Testis (tissue), 3 donors: ENCODE measurements around the gene HEPHL1. TPM values are rescaled to one million over a fixed set of nuclear protein-coding genes. Genes with fewer than 3 reads are reported as not detected.

Experiments used
- DNase-seq: peaks from one replicate; pipeline ENCODE4 v3.0.0-alpha.2; 2019
- H3K27ac ChIP-seq, 2 donors: fragments of 200-600 bp; sonication (generic); one replicate each; pipeline ENCODE4 v1.5.1; 2019
- H3K27me3 ChIP-seq: fragments of 200-600 bp; sonication (generic); one replicate; pipeline ENCODE4 v1.5.1; 2019
- H3K36me3 ChIP-seq: fragments of 200-600 bp; sonication (generic); one replicate; pipeline ENCODE4 v1.5.1; 2017; ENCODE audit warnings: low read depth; ENCODE audit errors: missing control alignments
- H3K4me1 ChIP-seq: fragments of 200-600 bp; sonication (generic); one replicate; pipeline ENCODE4 v1.5.1; 2019
- H3K4me3 ChIP-seq, 2 donors: fragments of 200-600 bp; sonication (generic); one replicate each; pipeline ENCODE4 v1.5.1; 2017 to 2019
- H3K9me3 ChIP-seq: fragments of 200-600 bp; sonication (generic); one replicate; pipeline ENCODE4 v1.5.1; 2017
- CTCF ChIP-seq, 3 experiments: fragments of 450-650 bp in 2 of 3; fragments of 200-600 bp in 1 of 3; sonication (generic) in 1 of 3; IDR thresholded peaks; one replicate each; pipeline ENCODE4 v1.5.1; 2016 to 2019; ENCODE audit warnings: antibody characterized with exemption in 3 of 3, mild to moderate bottlenecking in 2 of 3, moderate library complexity in 1 of 3
- POLR2A ChIP-seq: fragments of 450-650 bp; IDR thresholded peaks from one replicate; pipeline ENCODE4 v1.6.1; 2017; ENCODE audit warnings: antibody characterized with exemption, mild to moderate bottlenecking, moderate library complexity
- WGBS, 2 donors: methylation state at CpG; one replicate each; pipeline ENCODE4 v1.1.5; 2018; 5-methylcytosine and 5-hydroxymethylcytosine counted together
- intact Hi-C: fragments of 100-400 bp; cut with DNase I; formaldehyde crosslinking; loops from one replicate; pipeline ENCODE4 v1.15.1; 2023; ENCODE audit warnings: low total_unique reads
- polyA plus RNA-seq: library from polyadenylated mRNA; stranded (reverse); fragments of 350-450 nt; fragmentation: Illumina TruSeq; extraction: RNeasy Lipid Tissue Mini Kit (QIAGEN cat#74804); gene quantifications from one replicate; pipeline ENCODE4 v1.2.3, GENCODE V29; 2014; ENCODE audit warnings: low read depth, low replicate concordance; ENCODE audit not compliant: insufficient read depth
- total RNA-seq, 2 donors: library from RNA; depleted of rRNA; stranded (reverse); fragments of >200 nt; gene quantifications; one replicate each; pipeline ENCODE4 v1.2.3, GENCODE V29; 2016

HEPHL1 gene
- total and polyA plus RNA-seq, 3 donors from 2014 or later: 0.24 to 0.87 (median 0.54) TPM

DNA sequence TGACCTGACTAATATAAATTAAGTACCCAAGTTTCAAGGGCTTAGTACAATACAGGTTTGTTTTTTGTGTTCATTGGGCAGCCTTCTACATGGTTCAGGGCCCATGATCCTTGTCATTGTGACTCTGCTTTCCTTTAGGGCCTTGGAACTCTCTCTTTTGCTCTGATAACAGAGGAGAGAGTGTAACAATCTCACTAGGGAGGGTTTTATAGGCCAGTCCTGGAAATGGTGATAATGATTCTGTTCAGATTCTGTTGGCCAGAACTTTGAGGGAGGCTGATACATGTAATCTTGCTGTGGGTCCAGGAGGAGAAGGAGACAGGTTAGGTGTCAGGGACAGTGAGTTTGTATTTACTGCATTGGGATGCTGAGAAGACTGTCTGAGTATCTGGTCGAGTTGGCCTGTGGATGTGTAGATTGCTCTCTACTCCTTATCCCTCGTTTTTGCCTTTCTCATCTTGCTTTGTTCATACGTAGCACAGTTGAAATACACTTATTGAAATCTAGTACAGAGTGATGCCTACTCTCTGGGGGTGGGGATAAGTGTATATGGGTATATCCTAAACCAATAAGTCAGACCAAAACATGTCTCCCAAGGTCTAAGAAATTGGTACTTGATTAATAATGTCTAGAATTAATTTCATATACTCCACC, 37.5 kb upstream of the HEPHL1 start:
- no peaks in the 10 kb centered on the region for H3K36me3 ChIP-seq
- no peak overlapping the region for H3K4me3 ChIP-seq
- WGBS, 2 donors: 40 to 44% methylated on average over 3 of the region's 3 CpGs
- peaks cover 17% of the 10 kb centered on the region for H3K4me1 ChIP-seq
- TF ChIP-seq CTCF (IDR thresholded peaks at IDR 0.05): no peak
- no peak for TF ChIP-seq POLR2A
- no peaks in the 10 kb centered on the region for H3K27me3 ChIP-seq
- DNase-seq: peak; percentile 32
- H3K27ac ChIP-seq: peak overlapping the region; percentile 8 to 45
- no peaks in the 10 kb centered on the region for H3K9me3 ChIP-seq
- intact Hi-C loops: no loop called here

GRCh38 chr11:93984196-93984567, 37.0 kb upstream of the HEPHL1 start:
- no peaks in the 10 kb centered on the region for H3K27me3 ChIP-seq
- TF ChIP-seq POLR2A (no peak), CTCF (IDR thresholded peaks at IDR 0.05) (no peak)
- peak overlapping the region in 1 of 2 donors; percentile 8 for H3K27ac ChIP-seq
- no peak for DNase-seq
- no peak overlapping the region for H3K4me3 ChIP-seq
- intact Hi-C loops: no loop called here
- no peaks in the 10 kb centered on the region for H3K9me3 ChIP-seq
- peaks cover 17% of the 10 kb centered on the region for H3K4me1 ChIP-seq
- WGBS, 2 donors: 70 to 88% methylated on average over 1 of the region's 1 CpG
- H3K36me3 ChIP-seq: no peaks in the 10 kb centered on the region

- Histone ChIP-seq H3K36me3 (no peaks in the 10 kb centered on the region), H3K9me3 (no peaks in the 10 kb centered on the region), H3K27me3 (no peaks in the 10 kb centered on the region), H3K27ac (no peak overlapping the region), H3K4me3 (no peak overlapping the region), H3K4me1 (peaks cover 17% of the 10 kb centered on the region)
- TF ChIP-seq CTCF (IDR thresholded peaks at IDR 0.05): no peak
- no peak for TF ChIP-seq POLR2A
- 34 to 47% methylated on average over 2 of the region's 2 CpGs for WGBS, 2 donors
- no peak for DNase-seq
- intact Hi-C loops: no loop called here
Observed at GRCh38 chr11:93984936-93985335, 36.2 kb upstream of the HEPHL1 start.

- H3K27me3 ChIP-seq: no peaks in the 10 kb centered on the region
- H3K9me3 ChIP-seq: no peaks in the 10 kb centered on the region
- WGBS, 2 donors: 47 to 70% methylated on average over 3 of the region's 3 CpGs
- intact Hi-C loops: no loop called here
- no peak overlapping the region for H3K4me3 ChIP-seq
- no peaks in the 10 kb centered on the region for H3K36me3 ChIP-seq
- DNase-seq: peak; percentile 55
- peaks cover 17% of the 10 kb centered on the region for H3K4me1 ChIP-seq
- H3K27ac ChIP-seq: peak overlapping the region; percentile 41 to 46
- TF ChIP-seq POLR2A (no peak), CTCF (IDR thresholded peaks at IDR 0.05) (no peak)
Observed at GRCh38 chr11:93986716-93987115, 34.4 kb upstream of the HEPHL1 start.

GRCh38 chr11:93988455-93988854, 32.7 kb upstream of the HEPHL1 start:
- H3K4me1 ChIP-seq: peaks cover 13% of the 10 kb centered on the region
- intact Hi-C loops: no loop called here

More at GRCh38 chr11:93988455-93988854, 32.7 kb upstream of the HEPHL1 start:
- H3K27ac ChIP-seq: no peak overlapping the region
- no peak for DNase-seq
- no peak overlapping the region for H3K4me3 ChIP-seq
- H3K9me3 ChIP-seq: no peaks in the 10 kb centered on the region
- WGBS, 2 donors: 67 to 74% methylated on average over 1 of the region's 1 CpG
- no peak for TF ChIP-seq POLR2A
- no peak for TF ChIP-seq CTCF (IDR thresholded peaks at IDR 0.05)
- no peaks in the 10 kb centered on the region for H3K27me3 ChIP-seq
- H3K36me3 ChIP-seq: no peaks in the 10 kb centered on the region
